Measurements from ENCODE around the gene INSIG1.

The INSIG1 gene

GRCh38 chr7:155278921-155279320 is 18.8 kb upstream of the INSIG1 start:
- DNase-seq (ENCODE audit: low read depth) = no peak
- no peak overlapping the region for H3K4me3 ChIP-seq (ENCODE audit: low read length)
- no peak for TF ChIP-seq CTCF (IDR thresholded peaks at IDR 0.05; ENCODE audit: insufficient read depth, low read depth, low read length, missing control alignments)

GRCh38 chr7:155279787-155280445 is 17.8 kb upstream of the INSIG1 start:
- no peak for DNase-seq (ENCODE audit: low read depth)
- no peak for TF ChIP-seq CTCF (IDR thresholded peaks at IDR 0.05; ENCODE audit: insufficient read depth, low read depth, low read length, missing control alignments)
- H3K4me3 ChIP-seq (ENCODE audit: low read length) = no peak overlapping the region

GRCh38 chr7:155280446-155281397 is 17.0 kb upstream of the INSIG1 start:
- no peak for TF ChIP-seq CTCF (IDR thresholded peaks at IDR 0.05; ENCODE audit: insufficient read depth, low read depth, low read length, missing control alignments)
- peak; percentile 7 for DNase-seq (ENCODE audit: low read depth)
- H3K4me3 ChIP-seq (ENCODE audit: low read length) = no peak overlapping the region

GRCh38 chr7:155281398-155281969 is 16.2 kb upstream of the INSIG1 start:
- no peak overlapping the region for H3K4me3 ChIP-seq (ENCODE audit: low read length)
- no peak for TF ChIP-seq CTCF (IDR thresholded peaks at IDR 0.05; ENCODE audit: insufficient read depth, low read depth, low read length, missing control alignments)
- DNase-seq (ENCODE audit: low read depth) = no peak

- no peak overlapping the region for H3K4me3 ChIP-seq (ENCODE audit: low read length)
- DNase-seq (ENCODE audit: low read depth) = no peak
- TF ChIP-seq CTCF (IDR thresholded peaks at IDR 0.05; ENCODE audit: insufficient read depth, low read depth, low read length, missing control alignments) = no peak
Measured at GRCh38 chr7:155282671-155283070, 15.0 kb upstream of the INSIG1 start.

- no peak overlapping the region for H3K4me3 ChIP-seq (ENCODE audit: low read length)
- TF ChIP-seq CTCF (IDR thresholded peaks at IDR 0.05; ENCODE audit: insufficient read depth, low read depth, low read length, missing control alignments) = no peak
- DNase-seq (ENCODE audit: low read depth) = no peak
Measured at GRCh38 chr7:155283565-155284194, 14.0 kb upstream of the INSIG1 start.

Measured in epithelial cell of esophagus (primary cell).